GM19351 (cell line): Measurements from ENCODE around the gene RNF213.

Experiments used
- ATAC-seq: cut with Tn5 transposase; IDR thresholded peaks from one replicate; pipeline ENCODE4 v1.9.1; 2021; ENCODE audit warnings: mild to moderate bottlenecking, moderate library complexity; ENCODE audit not compliant: unreplicated experiment

Gene RNF213

GRCh38 chr17:80427366-80428282 lies 167.0 kb downstream of the RNF213 start:
- ATAC-seq, result no peak

- no peak for ATAC-seq
Measured at GRCh38 chr17:80428363-80428762, 167.7 kb downstream of the RNF213 start.

- ATAC-seq, result no peak
Measured at GRCh38 chr17:80428796-80429195, 168.1 kb downstream of the RNF213 start.

- no peak for ATAC-seq
Measured at GRCh38 chr17:80429356-80430275, 169.0 kb downstream of the RNF213 start.

- ATAC-seq, result no peak
Measured at GRCh38 chr17:80430446-80431245, 170.0 kb downstream of the RNF213 start.

- no peak for ATAC-seq
Measured at GRCh38 chr17:80431246-80432195, 170.9 kb downstream of the RNF213 start.

GRCh38 chr17:80432350-80432955 lies 171.8 kb downstream of the RNF213 start:
- no peak for ATAC-seq

- ATAC-seq, result no peak
Measured at GRCh38 chr17:80432961-80433550, 172.4 kb downstream of the RNF213 start.

- no peak for ATAC-seq
Measured at GRCh38 chr17:80433916-80434666, 173.4 kb downstream of the RNF213 start.

GRCh38 chr17:80437532-80437931 lies 176.9 kb downstream of the RNF213 start:
- ATAC-seq, result no peak

- ATAC-seq, result no peak
Measured at GRCh38 chr17:80438806-80439205, 178.2 kb downstream of the RNF213 start.

GRCh38 chr17:80439499-80439898 lies 178.8 kb downstream of the RNF213 start:
- ATAC-seq, result no peak

- no peak for ATAC-seq
Measured at GRCh38 chr17:80441133-80441578, 180.5 kb downstream of the RNF213 start.

- ATAC-seq, result no peak
Measured at GRCh38 chr17:80441598-80442322, 181.1 kb downstream of the RNF213 start.

- no peak for ATAC-seq
Measured at GRCh38 chr17:80442323-80442659, 181.6 kb downstream of the RNF213 start.

GRCh38 chr17:80442764-80443163 lies 182.1 kb downstream of the RNF213 start:
- no peak for ATAC-seq

GRCh38 chr17:80443498-80443897 lies 182.8 kb downstream of the RNF213 start:
- no peak for ATAC-seq
